SHP77 treated with DMSO at 0.1 percent for 48 hours (cell line): ENCODE results near the gene PDCD7.
"Not testable (repeated sequence)": the region's sequence is repeated elsewhere in the genome, so short reads cannot be mapped to it uniquely, and the experiment has no call there.

Source experiments
- DNase-seq: peaks from one replicate; lab custom pipeline; 2025; lab: John Stamatoyannopoulos, UW

PDCD7 gene

DNA sequence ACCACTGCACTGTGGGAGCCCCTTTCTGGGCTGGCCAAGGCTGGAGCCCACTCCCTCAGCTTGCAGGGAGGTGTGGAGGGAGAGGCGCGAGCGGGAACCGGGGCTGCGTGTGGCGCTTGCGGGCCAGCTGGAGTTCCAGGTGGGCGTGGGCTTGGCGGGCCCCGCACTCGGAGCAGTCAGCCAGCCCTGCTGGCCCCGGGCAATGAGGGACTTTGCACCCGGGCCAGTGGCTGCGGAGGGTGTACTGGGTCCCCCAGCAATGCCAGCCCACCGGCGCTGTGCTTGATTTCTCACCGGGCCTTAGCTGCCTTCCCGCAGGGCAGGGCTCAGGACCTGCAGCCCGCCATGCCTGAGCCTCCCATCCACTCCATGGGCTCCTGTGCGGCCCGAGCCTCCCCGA lies 58.7 kb downstream of the PDCD7 start:
- DNase-seq, result not testable (repeated sequence)

DNA sequence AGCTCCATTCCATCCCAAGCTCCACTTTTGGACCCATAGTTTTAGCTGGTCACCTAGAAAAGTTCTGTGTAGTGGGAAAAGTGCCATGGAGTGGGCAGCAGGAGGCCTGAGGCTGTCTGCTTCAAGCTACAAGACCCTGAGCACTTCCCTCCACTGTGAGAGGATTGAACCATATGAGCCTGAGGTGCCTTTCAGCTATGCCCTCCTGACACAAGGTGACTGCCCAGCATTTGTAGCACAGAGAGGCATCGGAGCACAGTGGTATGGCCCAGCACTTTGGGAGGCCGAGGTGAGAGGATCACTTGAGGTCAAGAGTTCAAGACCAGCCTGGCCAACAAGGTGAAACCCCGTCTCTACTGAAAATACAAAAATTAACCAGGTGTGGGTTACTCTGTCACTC lies 61.0 kb downstream of the PDCD7 start:
- DNase-seq, result no peak

DNA sequence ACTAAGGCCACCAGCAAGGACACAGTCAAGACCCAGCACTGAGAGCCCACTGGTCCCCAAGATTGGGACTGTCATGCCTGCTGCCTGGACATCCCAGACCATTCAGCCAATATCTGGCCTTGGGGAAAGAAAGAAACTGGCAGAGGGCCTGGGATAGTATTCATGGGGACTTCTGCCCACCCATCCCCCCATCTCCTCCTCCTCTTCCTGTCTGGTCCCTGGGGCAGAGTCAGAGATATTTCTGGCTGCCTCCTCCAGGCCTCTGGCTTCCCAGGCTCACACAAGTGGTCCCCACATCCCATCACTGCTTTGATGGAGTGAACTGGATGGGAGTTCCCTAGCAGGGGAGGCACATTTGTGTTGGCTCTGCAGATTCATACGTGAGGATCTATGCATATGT lies 61.6 kb downstream of the PDCD7 start:
- DNase-seq, result no peak

DNA sequence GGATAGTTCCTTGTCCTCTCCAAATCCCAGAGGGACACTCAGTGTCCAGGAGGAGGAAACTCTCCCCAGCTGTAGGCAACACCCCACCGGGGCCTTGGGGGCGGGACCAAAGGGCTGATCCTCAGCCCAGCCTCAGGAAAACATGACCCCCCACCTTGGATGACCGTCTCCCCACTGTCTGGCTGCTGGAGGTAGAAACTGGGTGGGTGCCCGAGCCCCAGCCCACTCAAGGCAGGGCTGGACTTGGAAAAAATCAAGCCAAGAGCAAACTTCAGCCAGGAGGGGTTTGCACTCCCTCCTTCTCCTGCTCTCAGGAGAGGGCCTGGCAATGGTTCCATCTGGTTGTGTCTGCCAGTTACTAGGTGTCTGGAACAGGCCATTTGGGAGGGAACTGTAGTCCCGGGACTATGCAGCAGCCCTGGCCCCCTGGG lies 62.2 kb downstream of the PDCD7 start:
- no peak for DNase-seq

DNA sequence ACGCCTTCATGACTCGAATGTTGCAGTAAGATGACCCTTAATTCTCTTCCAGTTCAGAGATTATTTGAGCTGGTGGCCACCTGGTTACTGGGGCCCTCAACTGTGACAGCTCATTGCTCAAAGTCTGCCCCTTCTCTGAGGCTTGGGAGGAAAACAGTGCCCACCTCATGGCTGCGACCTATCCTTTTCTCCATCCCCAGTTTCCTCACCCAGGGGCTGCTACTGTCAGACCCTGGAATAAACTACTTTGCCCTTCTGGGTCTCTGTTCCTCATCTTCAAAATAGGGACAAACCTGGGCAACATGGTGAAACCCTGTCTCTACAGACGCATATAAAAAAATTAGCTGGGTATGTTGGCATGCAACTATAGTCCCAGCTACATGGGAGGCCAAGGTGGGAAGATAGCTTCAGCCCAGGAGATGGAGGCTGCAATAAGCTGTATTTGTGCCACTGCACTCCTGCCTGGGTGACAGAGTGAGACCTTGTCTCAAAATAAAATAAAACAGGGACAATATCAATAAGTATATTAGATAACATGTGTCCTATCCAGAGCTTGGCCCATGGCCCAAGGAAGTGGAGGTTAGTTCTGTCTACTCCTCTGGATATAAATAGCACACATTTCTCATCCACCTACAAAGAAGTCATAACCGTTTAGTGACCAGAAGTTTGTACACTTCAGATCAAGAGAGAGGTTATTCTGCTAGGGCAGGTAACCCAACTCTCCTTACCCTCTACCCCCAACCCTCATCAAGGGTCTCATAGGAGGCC lies 63.6 kb downstream of the PDCD7 start:
- no peak for DNase-seq

DNA sequence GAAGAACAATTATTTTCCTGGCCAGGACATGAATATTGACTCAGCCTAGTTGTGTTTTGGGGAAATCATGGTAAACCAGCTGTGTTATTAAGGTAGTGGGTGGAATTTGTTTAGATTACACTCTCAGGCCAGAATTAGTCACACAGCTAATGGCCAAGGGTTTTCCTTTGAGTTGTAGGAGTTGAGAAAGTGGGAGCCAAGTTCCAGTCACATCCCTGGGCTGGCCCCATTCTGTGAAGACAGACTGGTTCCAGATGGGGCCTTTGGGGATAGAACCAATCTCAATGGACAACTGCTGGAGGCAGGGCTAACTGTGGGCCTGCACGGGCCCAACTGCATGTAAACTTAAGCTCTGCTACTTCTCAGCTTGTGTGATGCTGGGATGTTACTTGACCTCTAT lies 64.4 kb downstream of the PDCD7 start:
- DNase-seq, result no peak

DNA sequence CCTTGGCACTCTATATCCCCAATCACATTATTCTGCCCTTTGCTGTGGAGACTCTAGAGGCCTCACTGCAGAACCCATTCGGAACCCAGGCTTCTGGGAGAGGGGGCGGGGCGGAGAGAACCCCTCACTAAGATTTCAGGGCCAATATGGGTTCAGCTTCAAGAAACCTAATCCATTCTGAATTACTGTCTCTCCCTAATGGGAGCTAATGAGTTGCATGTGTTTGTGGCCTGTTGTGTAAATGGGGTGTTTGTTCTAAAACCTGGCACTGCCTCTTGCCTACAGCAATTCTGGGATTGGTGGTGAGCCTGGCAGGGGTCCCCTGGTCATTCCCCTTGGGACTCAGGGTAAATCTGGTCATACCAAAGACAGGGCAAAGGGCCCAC lies 65.2 kb downstream of the PDCD7 start:
- DNase-seq, result no peak

DNA sequence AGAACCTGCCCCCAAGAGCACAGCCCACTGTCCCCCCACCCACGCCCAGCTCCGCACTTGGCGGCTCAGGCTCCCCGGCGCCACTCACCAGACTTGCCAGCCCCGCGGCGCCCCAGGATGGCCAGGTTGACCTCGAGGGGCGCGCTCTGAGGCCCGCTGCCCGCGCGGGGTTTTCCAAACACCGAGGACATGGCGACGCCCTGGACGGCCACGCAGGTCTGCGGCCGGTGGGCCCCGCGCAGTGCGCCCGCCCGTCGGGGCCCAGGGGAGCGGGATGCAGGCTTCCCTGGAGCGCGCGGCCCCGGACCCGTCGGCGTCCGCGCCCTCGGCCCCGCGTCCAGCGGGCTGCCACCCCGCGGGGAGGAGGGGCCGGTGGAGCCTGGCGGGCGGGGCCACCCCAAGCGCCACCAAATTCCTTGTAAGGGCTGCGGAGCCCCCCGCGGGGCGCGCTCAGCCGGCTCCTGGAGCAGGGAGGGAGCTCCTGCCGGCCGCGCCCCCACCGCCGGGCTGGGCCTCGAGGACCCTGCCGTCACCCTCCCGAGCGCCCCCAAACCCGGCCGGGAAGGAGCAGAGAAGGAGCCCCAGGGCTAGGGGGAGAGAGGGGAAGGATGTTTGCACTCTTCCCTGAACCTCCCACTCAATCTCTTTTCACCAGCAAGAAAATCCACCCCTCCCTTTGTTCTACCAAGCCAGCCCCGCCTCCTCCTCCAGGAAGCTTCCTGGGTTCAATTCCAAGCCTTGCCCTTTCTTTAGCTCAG lies 65.8 kb downstream of the PDCD7 start, which contains the start of gene RASL12:
Gene RASL12, minus strand, starts transcription at position 347 of the 758 bp plus-strand sequence. Its CDS starts 156 bp downstream, at position 191.
- no peak for DNase-seq
